Measurements from ENCODE around the gene BAZ2A.

BAZ2A gene

GRCh38 chr12:56635806-56636674 is 5.9 kb upstream of the BAZ2A start:
- peak; percentile 57 to 82 for DNase-seq (ENCODE audit: low read depth in 1 of 2, low spot score in 1 of 2)

- no peak for DNase-seq (ENCODE audit: low read depth in 1 of 2, low spot score in 1 of 2)
Measured at GRCh38 chr12:56634837-56635791, 5.0 kb upstream of the BAZ2A start.

GRCh38 chr12:56634242-56634836 is 4.2 kb upstream of the BAZ2A start:
- DNase-seq (ENCODE audit: low read depth in 1 of 2, low spot score in 1 of 2), result no peak

- no peak for DNase-seq (ENCODE audit: low read depth in 1 of 2, low spot score in 1 of 2)
Measured at GRCh38 chr12:56633468-56634241, 3.5 kb upstream of the BAZ2A start.

GRCh38 chr12:56632701-56633467 is 2.8 kb upstream of the BAZ2A start:
- DNase-seq (ENCODE audit: low read depth in 1 of 2, low spot score in 1 of 2), result no peak

- DNase-seq (ENCODE audit: low read depth in 1 of 2, low spot score in 1 of 2), result no peak
Measured at GRCh38 chr12:56631790-56632700, 1.9 kb upstream of the BAZ2A start.

GRCh38 chr12:56629459-56630179 is 507 bp downstream of the BAZ2A start:
- peak in 1 of 2 donors; percentile 21 for DNase-seq (ENCODE audit: low read depth in 1 of 2, low spot score in 1 of 2)

GRCh38 chr12:56628671-56629458 is 1.3 kb downstream of the BAZ2A start:
- DNase-seq (ENCODE audit: low read depth in 1 of 2, low spot score in 1 of 2), result no peak

GRCh38 chr12:56626701-56627100 is 3.4 kb downstream of the BAZ2A start:
- DNase-seq (ENCODE audit: low read depth in 1 of 2, low spot score in 1 of 2), result no peak

GRCh38 chr12:56622535-56622934 is 7.6 kb downstream of the BAZ2A start:
- no peak for DNase-seq (ENCODE audit: low read depth in 1 of 2, low spot score in 1 of 2)

GRCh38 chr12:56616925-56617324 is 13.2 kb downstream of the BAZ2A start:
- no peak for DNase-seq (ENCODE audit: low read depth in 1 of 2, low spot score in 1 of 2)

GRCh38 chr12:56616244-56616643 is 13.9 kb downstream of the BAZ2A start:
- no peak for DNase-seq (ENCODE audit: low read depth in 1 of 2, low spot score in 1 of 2)

- no peak for DNase-seq (ENCODE audit: low read depth in 1 of 2, low spot score in 1 of 2)
Measured at GRCh38 chr12:56614627-56615026, 15.5 kb downstream of the BAZ2A start.

GRCh38 chr12:56604355-56604754 is 25.8 kb downstream of the BAZ2A start:
- DNase-seq (ENCODE audit: low read depth in 1 of 2, low spot score in 1 of 2), result no peak

GRCh38 chr12:56602239-56602638 is 27.9 kb downstream of the BAZ2A start:
- DNase-seq (ENCODE audit: low read depth in 1 of 2, low spot score in 1 of 2), result no peak

GRCh38 chr12:56601503-56601902 is 28.6 kb downstream of the BAZ2A start:
- no peak for DNase-seq (ENCODE audit: low read depth in 1 of 2, low spot score in 1 of 2)

- no peak for DNase-seq (ENCODE audit: low read depth in 1 of 2, low spot score in 1 of 2)
Measured at GRCh38 chr12:56600753-56601152, 29.4 kb downstream of the BAZ2A start.
